ENCODE results near the gene METTL9.
"Not testable (repeated sequence)": the region's sequence is repeated elsewhere in the genome, so short reads cannot be mapped to it uniquely, and the experiment has no call there.

The METTL9 gene

DNA sequence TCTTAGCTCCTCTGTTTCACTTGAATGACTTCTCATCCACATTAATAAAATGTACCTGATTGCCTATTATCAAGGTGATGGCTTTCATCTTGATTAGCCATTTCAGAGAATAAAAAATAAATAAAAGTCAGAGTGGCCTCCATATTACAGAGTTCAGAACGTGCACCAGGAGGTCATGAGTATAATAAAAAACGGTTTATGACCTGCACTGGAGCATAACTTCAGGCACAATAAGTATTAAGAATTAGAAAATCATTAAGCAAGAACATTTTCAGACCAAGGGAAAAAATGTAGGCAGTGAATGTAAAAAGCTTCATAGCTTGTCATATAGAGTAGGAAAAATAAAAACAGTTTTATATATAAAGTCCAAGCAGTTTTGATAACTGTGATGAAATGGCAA lies 11.4 kb downstream of the METTL9 start:
- DNase-seq (ENCODE audit: low read depth) = no peak

DNA sequence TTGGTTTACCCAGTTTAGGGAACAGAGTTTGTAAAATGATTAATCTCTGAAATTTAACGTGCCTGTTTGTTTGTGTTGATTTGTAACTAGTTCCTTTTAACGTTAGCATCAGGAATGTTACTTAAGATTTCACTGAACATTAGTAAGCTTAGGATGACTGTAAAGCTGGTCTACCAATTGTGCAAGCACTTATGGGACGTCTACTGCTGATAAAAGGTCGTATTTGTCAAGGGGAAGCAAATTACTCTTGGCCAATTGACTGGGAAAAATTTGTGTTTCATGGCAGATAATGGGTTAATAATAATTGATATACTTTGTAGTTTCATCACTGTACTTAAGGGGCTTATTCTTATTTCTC lies 11.8 kb downstream of the METTL9 start:
- DNase-seq (ENCODE audit: low read depth) = no peak

DNA sequence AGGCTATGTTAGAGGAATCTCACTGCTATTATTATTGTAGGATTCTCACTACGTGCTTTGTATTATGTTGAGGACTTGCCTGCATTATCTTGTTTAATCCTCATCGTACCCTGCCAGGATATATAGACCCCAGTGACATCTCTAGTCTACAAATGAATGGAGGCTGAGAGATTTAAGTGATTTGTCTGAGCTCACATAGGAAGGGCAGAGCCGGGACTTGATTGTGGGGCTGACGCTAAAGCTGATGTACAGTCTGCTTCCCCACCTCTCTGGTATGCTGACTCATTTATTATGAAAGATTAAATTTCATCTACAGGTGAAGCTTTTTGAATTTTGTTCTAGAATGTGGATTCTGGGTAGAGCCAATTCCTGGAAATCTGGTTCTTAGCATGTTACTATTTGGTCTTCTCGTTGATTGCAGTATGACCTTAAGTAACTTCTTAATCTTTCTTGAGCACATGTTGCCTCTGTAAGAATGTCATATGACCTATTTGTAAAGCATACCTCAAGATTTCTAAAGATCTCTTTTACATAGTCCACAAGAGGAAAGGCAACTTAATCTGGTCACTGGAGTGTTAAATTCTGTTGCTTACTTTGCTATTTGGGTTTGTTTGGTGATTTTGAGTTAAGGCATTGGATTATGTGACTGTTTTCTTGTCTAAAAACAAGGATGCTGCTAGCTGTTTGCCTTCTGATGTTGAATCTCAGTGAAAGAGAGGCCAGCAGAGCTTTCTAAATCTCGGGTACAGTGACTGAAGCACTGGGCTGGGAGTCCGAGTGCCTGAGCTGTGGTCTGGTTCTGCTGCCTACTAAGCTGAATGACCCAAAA lies 12.4 kb downstream of the METTL9 start:
- peak; percentile 7 for DNase-seq (ENCODE audit: low read depth)

DNA sequence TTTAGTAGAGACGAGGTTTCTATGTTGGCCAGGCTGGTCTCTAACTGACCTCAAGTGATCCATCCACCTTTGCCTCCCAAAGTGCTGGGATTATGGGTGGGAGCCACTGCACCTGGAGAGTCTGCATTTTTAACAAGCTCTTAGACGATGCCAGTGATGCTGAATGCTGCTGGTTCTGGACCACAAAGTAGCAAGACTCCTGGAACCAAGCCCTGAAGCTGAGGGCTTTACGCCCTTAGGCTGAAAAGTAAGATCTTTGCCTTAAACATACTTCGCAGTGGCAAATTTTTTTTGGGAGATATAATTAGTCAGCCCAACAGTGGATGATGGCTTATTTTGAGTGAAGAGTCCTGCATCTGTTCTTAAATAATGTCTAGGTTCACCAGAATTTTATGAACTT lies 14.0 kb downstream of the METTL9 start:
- no peak for DNase-seq (ENCODE audit: low read depth)

DNA sequence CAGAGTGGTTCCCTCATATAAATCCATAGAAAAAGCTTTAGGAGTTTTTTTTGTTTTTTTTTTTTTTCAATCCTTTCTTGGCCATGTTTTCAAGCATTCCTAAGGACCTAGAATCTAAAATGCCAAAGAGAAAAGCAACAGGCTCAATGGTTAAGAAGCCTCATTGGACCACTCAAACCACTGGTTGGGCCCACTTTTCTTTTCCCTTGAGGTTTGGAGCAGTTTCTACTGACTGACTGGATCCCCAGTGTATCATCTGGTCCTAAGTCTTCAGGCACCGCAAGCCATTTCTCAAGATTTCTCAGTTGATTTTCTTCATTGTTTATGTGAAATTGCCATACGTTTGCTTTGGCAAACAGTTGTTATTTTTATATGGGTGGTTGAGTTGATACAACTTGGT lies 14.4 kb downstream of the METTL9 start:
- DNase-seq (ENCODE audit: low read depth) = no peak

DNA sequence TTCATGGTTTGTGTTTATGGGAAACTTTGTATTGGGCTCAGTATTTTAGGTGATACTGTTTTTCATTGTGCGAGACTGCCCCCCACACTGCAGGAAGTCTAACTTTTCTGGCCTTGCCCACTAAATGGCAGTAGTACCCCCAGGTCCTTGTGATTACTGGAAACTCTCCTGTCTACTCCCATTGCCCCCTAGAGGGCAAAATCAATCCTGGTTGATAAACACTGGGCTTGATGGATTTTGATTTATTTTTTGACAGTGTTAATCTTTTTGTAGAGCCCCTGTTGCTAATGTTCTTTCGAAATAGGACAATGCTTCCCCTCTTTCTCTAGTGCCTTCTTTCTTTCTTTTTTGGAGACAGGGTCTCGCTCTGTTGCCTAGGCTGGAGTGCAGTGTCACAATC lies 15.5 kb downstream of the METTL9 start:
- DNase-seq (ENCODE audit: low read depth) = no peak

DNA sequence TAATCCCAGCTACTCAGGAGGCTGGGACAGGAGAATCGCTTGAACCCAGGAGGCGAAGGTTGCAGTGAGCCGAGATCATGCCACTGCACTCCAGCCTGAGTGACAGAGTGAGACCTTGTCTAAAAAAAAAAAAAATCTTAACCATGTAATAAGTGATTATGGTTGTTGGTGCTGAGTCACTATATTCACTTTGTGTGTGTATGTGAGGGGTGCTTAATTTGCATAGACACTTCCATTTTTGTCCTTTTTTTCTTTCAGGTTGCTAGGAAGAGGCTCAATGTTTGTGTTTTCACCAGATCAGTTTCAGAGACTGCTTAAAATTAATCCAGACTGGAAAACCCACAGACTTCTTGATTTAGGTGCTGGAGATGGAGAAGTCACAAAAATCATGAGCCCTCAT lies 18.2 kb downstream of the METTL9 start:
- DNase-seq (ENCODE audit: low read depth) = no peak

DNA sequence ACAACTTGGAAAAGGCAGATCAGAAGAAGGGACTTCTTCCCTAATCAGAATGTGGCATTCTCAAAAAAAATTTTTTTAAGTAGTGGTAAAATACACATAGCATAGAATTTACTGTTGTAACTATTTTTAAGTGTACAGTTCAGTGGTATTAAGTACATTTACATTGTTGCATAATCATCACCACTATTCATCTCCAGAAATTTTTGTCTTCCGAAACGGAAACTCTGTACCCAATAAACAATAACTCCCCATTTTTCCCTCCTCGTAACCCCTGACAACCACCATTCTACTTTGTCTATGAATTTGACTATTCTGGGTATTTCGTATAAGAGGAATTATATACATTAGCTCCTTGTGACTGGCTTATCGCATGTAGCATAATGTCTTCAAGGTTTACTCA lies 18.9 kb downstream of the METTL9 start:
- no peak for DNase-seq (ENCODE audit: low read depth)

DNA sequence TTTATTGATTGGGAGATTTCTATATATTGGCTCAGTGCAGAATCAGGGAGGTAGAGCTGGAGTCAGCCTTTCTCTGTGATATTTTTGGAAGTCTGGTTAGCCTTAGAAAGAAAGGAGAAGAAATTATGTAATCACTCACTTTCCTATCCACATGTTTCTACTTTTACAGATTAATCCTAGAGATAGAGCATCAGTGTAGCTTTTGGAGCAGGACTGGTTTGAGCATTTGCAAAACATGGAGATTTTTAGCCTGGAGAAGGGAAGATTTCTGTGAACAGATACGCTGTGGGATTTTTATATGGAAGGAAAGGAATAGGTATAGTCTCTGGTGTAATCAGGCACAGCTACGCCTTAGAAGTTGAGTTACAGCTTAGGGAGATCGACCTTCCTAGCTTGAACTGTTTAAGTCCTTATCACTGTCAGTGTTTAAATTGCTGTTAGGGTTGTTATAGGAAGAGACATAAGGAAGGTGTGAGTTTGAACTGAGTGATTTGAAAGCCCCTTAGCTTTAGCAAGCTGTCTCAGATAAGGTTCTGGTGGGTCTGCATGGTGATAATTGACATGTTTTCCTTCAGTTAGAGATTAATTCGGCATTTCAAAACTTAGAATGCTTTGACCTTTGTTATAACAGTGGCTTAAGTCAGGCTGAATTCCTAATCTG lies 20.5 kb downstream of the METTL9 start:
- DNase-seq (ENCODE audit: low read depth) = no peak

DNA sequence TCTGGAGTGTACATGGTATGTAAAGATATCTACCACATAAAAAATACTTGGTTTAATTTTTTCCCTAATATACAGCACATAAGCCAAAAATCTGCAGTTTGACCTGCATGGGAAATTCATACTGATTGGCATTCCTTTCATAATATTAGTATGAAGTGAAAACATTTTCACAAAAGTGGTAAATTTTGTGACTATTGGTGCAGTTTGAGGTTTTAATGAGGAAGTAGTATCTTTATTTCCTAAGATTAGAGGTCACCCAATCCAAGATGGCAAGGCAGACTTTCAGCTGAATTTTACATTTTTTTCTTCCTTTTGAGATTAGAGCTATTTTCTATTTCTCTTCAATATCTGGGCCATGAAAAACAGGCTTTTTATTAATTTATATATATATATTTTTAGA lies 21.2 kb downstream of the METTL9 start:
- no peak for DNase-seq (ENCODE audit: low read depth)

DNA sequence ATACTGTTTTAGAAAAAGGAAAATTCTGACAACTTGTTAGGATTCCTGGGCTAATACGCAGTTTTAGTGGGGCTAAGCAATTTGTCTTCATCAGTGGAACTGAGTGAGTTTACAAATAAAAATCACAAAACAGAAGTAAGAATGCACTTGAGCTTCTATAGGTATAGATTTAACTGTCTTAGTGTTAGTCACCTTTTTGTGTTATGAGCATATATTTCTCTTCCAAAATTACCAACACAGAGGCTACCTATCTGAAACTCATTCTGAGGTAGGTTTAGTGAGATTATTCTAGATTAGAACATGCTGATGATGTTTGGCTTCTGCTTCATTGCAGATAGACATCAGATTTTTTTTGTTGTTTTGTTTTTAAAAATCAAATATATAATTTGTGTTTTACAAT lies 23.2 kb downstream of the METTL9 start:
- no peak for DNase-seq (ENCODE audit: low read depth)

DNA sequence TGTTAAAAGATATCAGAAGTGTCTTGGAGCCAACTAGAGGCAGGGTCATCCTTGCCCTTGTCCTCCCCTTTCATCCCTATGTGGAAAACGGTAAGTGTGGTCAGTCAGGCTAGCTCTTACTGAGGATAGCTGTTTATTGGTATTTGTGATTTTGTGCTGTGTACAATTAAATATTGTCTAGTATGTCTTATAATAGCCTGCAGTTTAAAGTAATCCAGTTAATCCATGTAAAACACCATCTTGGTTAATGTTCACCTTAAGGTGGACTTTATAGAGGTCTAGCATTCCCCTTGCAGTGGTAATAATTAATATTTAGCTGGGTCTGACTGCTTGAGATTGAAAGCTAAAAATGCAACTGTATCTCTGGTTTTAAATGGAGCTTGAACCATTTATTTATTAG lies 25.6 kb downstream of the METTL9 start:
- DNase-seq (ENCODE audit: low read depth) = no peak

DNA sequence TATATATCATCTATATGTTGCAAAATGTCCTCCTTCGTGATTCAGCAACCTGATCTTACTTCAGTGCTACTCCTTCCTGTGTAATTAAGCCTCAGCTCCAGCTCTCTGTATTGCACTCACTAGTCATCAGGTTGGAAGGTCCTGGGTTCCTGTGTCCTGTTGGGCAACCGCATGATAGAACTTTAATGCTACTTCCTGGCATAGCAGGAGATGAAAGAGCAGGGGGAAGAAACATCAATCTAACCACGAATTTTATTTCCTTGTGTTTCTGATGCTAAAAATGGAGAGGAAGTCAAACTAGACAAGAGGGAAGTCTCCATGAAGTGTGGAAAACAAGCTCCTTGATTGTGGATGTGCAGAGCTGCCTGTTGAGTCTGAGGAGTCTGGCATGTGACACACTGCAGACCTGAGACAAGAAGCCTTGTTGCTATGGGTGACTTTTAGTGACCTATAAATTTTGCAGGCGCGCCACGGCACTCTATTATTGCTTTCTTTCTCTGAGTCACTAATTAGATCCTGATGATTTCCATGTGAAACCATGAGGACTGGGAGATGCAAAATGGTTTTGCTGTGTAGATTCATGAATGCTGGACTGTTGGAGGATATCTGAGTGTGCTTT lies 27.4 kb downstream of the METTL9 start:
- DNase-seq (ENCODE audit: low read depth) = peak; percentile 36

DNA sequence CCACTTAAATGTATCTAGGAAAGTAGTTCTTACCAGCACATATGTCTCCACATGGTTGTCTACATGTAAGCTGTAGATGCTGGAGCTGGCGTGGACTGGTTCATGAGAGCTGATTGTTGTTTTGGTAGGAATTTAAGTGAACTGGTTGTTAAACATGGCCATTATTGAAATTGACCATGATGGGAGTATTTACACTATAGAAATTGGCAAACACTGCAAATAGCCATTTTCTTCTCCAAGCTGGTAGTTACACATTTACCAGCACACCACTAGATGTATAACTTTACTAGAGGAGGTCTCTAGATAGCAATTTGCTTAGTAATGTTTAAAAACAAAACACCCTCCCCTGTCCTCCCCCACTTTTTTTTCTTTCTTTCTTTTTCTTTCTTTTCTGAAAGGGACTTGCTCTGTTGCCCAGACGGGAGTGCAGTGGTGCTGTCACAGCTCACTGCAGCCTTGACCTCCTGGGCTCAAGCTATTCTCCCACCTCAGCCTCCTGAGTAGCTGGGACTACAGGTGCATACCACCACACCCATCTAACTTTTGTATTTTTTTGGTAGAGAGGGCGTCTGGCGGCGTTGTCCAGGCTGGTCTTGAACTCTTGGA lies 28.8 kb downstream of the METTL9 start:
- no peak for DNase-seq (ENCODE audit: low read depth)

DNA sequence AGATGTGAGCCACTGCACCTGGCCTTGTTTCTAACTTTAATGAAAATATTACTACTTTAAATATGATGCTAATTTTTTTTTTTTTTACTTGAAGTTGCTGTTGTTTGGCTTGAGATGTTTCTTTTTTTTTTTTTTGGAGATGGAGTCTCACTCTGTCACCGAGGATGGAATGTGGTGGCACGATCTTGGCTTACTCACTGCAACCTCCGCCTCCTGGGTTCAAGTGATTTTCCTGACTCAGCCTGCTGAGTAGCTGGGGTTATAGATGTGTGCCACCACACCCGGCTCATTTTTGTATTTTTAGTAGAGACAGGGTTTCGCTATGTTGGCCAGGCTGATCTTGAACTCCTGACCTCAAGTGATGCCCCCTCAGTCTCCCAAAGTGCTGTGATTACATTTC lies 29.4 kb downstream of the METTL9 start:
- no peak for DNase-seq (ENCODE audit: low read depth)

DNA sequence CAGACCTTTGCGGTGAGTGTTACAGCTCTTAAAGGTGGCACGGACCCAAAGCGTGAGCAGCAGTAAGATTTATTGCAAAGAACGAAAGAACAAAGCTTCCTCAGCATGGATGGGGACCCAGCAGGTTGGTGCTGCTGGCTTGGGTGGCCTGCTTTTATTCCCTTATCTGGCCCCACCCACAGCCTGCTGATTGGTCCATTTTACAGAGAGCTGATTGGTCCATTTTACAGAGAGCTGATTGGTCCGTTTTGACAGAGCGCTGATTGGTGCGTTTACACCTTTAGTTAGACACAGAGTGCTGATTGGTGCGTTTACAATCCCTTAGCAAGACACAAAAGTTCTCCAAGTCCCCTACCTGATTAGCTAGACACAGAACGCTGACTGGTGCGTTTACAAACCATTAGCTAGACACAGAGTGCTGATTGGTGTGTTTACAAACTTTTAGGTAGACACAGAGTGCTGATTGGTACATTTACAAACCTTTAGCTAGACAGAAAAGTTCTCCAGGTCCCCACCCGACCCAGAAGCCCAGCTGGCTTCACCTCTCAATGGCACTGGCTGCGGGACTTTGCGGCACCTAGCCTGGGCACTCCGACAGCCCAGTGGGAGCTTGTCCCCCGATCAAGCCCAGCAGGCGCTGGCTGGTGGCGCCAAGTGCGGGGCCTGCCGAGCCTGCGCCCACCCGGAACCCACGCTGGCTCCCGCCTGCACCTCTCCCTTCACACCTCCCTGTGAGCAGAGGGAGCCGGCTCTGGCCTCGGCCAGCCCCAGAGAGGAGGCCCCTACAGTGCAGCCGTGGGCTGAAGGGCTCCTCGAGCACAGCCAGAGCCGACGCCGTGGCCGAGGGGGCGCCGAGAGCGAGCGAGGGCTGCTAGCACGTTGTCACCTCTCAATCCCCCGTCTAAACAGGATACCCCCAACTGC lies 30.5 kb downstream of the METTL9 start:
- DNase-seq (ENCODE audit: low read depth) = not testable (repeated sequence)

DNA sequence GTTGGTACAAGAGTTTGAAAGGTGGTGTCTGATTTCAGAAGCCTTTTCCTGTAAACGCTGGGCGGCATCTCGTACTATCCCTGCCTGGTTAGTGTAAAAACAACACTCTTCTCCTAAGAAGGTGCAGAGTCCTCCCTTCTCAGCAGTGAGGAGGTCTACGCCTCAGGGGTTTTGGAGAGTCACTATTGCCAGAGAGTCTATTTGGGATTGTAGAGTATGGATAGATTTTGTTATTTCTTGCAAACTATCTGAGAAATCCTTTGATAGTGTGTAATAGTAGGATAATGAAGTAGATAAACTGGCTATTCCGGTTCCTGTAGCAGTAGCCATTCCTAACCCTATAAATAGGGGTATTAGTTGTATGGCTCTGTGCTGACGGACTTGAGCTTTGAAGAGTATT lies 31.5 kb downstream of the METTL9 start:
- DNase-seq (ENCODE audit: low read depth) = not testable (repeated sequence)

DNA sequence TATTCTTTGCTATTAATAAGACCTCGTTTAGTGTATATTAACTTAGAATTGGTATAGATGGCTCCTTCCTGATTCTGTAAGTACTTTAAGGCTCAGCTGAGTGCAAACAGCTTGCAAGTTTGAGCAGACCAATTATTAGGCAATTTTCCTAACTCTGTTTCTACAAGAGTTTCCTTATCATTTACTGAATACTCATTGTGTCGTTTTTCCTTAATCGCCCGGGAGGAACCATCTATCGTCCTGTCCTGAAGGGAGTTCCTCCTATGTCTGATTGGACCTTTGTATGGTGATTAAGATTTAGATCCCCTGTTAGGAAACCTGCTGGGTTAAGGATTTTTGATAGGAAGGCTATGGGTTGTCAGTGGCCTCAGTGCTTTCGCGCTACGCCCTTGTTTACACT lies 32.0 kb downstream of the METTL9 start:
- DNase-seq (ENCODE audit: low read depth) = not testable (repeated sequence)

DNA sequence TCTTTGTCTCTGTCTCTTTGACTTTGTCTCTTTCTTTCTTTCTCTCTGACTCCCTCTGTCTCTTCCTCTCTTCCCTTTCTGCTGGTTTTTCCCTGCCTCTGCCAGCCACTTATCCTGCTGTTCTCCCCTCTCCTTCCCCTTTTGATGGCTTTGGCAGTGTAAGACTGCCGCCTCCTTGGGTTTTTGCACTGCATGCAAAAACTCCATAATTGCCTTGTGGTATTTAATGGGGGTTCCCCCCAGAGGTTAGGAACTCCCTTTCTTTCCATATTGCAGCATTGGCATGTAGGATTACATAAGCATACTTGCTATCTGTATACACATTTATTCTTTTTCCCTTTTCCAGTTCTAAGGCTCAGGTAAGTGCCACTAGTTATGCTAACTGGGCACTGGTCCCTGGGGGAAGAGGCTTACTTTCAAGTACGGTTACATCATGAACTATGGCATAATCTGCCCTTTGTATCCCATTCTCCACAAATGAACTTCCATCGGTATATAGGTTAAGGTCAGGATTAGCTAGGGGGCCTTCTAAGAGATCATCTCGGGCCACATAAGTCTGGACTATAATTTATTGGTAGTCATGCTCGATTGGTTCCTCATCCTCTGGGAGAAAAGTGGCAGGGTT lies 32.7 kb downstream of the METTL9 start:
- not testable (repeated sequence) for DNase-seq (ENCODE audit: low read depth)

DNA sequence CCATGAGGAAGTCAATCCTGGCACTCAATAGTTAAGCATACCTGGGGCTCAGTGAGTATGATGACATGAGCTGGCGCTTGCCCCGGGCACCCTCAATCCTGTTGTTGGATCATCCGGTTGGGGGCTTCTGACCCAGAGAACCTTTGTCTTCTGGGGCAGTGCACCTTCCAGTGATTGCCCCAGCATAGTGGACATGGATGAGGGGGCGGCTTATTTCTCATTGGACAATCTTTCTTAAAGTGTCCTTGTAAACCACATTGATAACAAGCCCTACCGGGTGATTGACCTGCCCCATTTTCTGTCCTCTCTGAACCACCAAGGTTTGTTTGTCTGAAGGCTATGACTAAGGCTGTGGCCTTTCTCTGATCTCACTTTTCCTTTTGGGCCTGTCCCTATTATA lies 34.8 kb downstream of the METTL9 start:
- no peak for DNase-seq (ENCODE audit: low read depth)

DNA sequence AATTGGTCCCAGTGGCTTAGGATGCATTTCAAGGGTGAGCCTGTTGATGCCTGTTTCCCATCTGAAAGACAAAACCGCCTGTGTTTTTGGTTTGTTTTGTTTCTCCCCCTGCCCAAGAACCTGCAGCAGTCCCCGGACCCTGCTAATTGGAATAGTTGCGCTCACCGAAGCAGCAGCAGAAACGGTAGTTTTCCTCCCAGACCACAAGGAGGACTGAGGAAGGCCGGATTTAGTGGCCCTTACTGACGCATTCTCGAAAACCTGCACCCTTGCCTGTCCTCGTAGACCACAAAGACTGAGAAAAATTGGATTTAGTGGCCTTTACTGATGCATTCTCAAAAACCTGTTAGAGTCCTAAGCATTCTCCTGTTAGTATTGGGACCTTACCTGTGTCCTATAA lies 36.3 kb downstream of the METTL9 start:
- DNase-seq (ENCODE audit: low read depth) = not testable (repeated sequence)
